GM23338 (cell line): Measurements from ENCODE around the gene IGF1R. TPM values are rescaled to one million over a fixed set of nuclear protein-coding genes. Genes with fewer than 3 reads are reported as not detected.
A peak's percentile ranks its signal among the peaks of the same experiment; 100 is the strongest.

Source experiments
- ATAC-seq: fragments of 200-7000 bp; cut with Tn5 transposase; 3 replicates; pipeline ENCODE4 v1.9.1; 2020
- DNase-seq: peaks from one replicate; pipeline ENCODE4 v3.0.0-alpha.2; 2015; ENCODE audit warnings: low spot score
- H2AFZ ChIP-seq: fragments of 200-600 bp; sonication (generic); 2 replicates; pipeline ENCODE4 v1.8.0; 2016; ENCODE audit warnings: antibody characterized with exemption, mild to moderate bottlenecking, moderate library complexity
- H3F3A ChIP-seq: fragments of 200-600 bp; sonication (generic); replicated peaks from 2 replicates; pipeline ENCODE4 v1.8.0; 2017; ENCODE audit warnings: antibody characterized with exemption, mixed run types, low read depth
- H3K27ac ChIP-seq: fragments of 200-600 bp; sonication (generic); 2 replicates; pipeline ENCODE4 v1.6.1; 2016; ENCODE audit warnings: low read depth
- H3K27me3 ChIP-seq: fragments of 200-600 bp; sonication (generic); 2 replicates; pipeline ENCODE4 v1.8.0; 2016; ENCODE audit warnings: mild to moderate bottlenecking, mixed run types, moderate library complexity; ENCODE audit not compliant: insufficient read depth
- H3K36me3 ChIP-seq: fragments of 200-600 bp; sonication (generic); 2 replicates; pipeline ENCODE4 v1.8.0; 2016; ENCODE audit warnings: mild to moderate bottlenecking; ENCODE audit not compliant: insufficient read depth
- H3K4me1 ChIP-seq: fragments of 200-600 bp; sonication (generic); 2 replicates; pipeline ENCODE4 v1.8.0; 2016; ENCODE audit warnings: mild to moderate bottlenecking, moderate library complexity; ENCODE audit not compliant: insufficient read depth
- H3K4me2 ChIP-seq: fragments of 200-600 bp; sonication (generic); 2 replicates; pipeline ENCODE4 v1.7.1; 2017; ENCODE audit warnings: mixed run types
- H3K4me3 ChIP-seq: fragments of 200-600 bp; sonication (generic); 2 replicates; pipeline ENCODE4 v1.6.1; 2016; ENCODE audit warnings: mixed run types
- H3K79me2 ChIP-seq: fragments of 200-600 bp; sonication (generic); replicated peaks from 2 replicates; pipeline ENCODE4 v1.8.0; 2017; ENCODE audit warnings: mild to moderate bottlenecking; ENCODE audit not compliant: insufficient read depth
- H3K9me2 ChIP-seq: fragments of 200-600 bp; sonication (generic); 2 replicates; pipeline ENCODE4 v1.8.0; 2017; ENCODE audit not compliant: insufficient read depth
- H4K20me1 ChIP-seq: fragments of 200-600 bp; sonication (generic); replicated peaks from 2 replicates; pipeline ENCODE4 v1.8.0; 2017; ENCODE audit warnings: mild to moderate bottlenecking; ENCODE audit not compliant: insufficient read depth
- H3K27ac Mint-ChIP-seq: 2 replicates; pipeline ENCODE4 v1.8.0; 2020; ENCODE audit warnings: inconsistent platforms, mild to moderate bottlenecking, moderate library complexity, mixed read lengths
- H3K27me3 Mint-ChIP-seq: 3 replicates; pipeline ENCODE4 v1.8.0; 2022; ENCODE audit warnings: low read depth, mild to moderate bottlenecking, moderate library complexity, mixed read lengths, inconsistent platforms; ENCODE audit not compliant: insufficient read depth, poor library complexity
- H3K36me3 Mint-ChIP-seq: 3 replicates; pipeline ENCODE4 v1.8.0; 2021; ENCODE audit warnings: low read depth, mild to moderate bottlenecking, inconsistent platforms, moderate library complexity, mixed read lengths
- H3K4me1 Mint-ChIP-seq: 3 replicates; pipeline ENCODE4 v1.8.0; 2020; ENCODE audit warnings: mild to moderate bottlenecking, inconsistent platforms, mixed read lengths
- H3K4me3 Mint-ChIP-seq: 3 replicates; pipeline ENCODE4 v1.8.0; 2021; ENCODE audit warnings: moderate library complexity, mild to moderate bottlenecking, inconsistent platforms, mixed read lengths
- H3K9me3 Mint-ChIP-seq: 3 replicates; pipeline ENCODE4 v1.8.0; 2020; ENCODE audit warnings: moderate library complexity, mild to moderate bottlenecking, inconsistent platforms, mixed read lengths
- CREB1 ChIP-seq: fragments of 250-450 bp; sonication (Bioruptor Pico); IDR thresholded peaks from 2 replicates; pipeline ENCODE4 v1.5.0; 2020; ENCODE audit warnings: low read depth, mild to moderate bottlenecking, moderate library complexity
- EZH2 ChIP-seq: fragments of 200-600 bp; sonication (generic); IDR thresholded peaks from one replicate; pipeline ENCODE4 v1.8.0; 2017; ENCODE audit warnings: antibody characterized with exemption, mild to moderate bottlenecking, low read depth; ENCODE audit not compliant: unreplicated experiment
- EZH2phosphoT487 ChIP-seq: fragments of 200-600 bp; sonication (generic); IDR thresholded peaks from one replicate; pipeline ENCODE4 v1.8.1; 2018; ENCODE audit warnings: antibody characterized with exemption; ENCODE audit not compliant: unreplicated experiment
- JUNB ChIP-seq: IDR thresholded peaks from one replicate; pipeline ENCODE4 v1.6.1; 2016; ENCODE audit warnings: antibody characterized with exemption; ENCODE audit not compliant: unreplicated experiment
- NANOG ChIP-seq: IDR thresholded peaks from 2 replicates; pipeline ENCODE4 v1.6.1; 2016; ENCODE audit warnings: antibody characterized with exemption, borderline replicate concordance
- POLR2AphosphoS5 ChIP-seq: IDR thresholded peaks from 2 replicates; pipeline ENCODE4 v1.6.1; 2016; ENCODE audit warnings: antibody characterized with exemption, low read depth
- STAT1 ChIP-seq: IDR thresholded peaks from one replicate; pipeline ENCODE4 v1.6.1; 2016; ENCODE audit warnings: antibody characterized with exemption; ENCODE audit not compliant: unreplicated experiment
- ZNF114 ChIP-seq: fragments of 250-450 bp; sonication (Bioruptor Pico); IDR thresholded peaks from 2 replicates; pipeline ENCODE4 v1.5.0; 2020; ENCODE audit warnings: mild to moderate bottlenecking, moderate library complexity
- ZNF331 ChIP-seq: fragments of 250-450 bp; sonication (Bioruptor Pico); IDR thresholded peaks from 2 replicates; pipeline ENCODE4 v1.5.0; 2020; ENCODE audit warnings: low read depth, mild to moderate bottlenecking, moderate library complexity
- polyA plus RNA-seq: library from polyadenylated mRNA; unstranded; fragments of >200 nt; fragmentation: Nextera tagmentation; extraction: Ambion mirVana; gene quantifications from 2 replicates; pipeline ENCODE4 v1.2.1, GENCODE V29; 2016
- total RNA-seq: library from RNA; depleted of rRNA; stranded (reverse); fragments of >200 nt; shearing (Covaris generic); gene quantifications from 2 replicates; pipeline ENCODE4 v1.2.3, GENCODE V29; 2014
- TF ChIP-seq, protein P1 (sequence below): IDR thresholded peaks from one replicate; pipeline ENCODE4 v1.6.1; 2018; ENCODE audit warnings: antibody characterized with exemption; ENCODE audit not compliant: unreplicated experiment
- TF ChIP-seq, protein P2 (sequence below), 2 experiments: fragments of 200-600 bp in 1 of 2; sonication (generic) in 1 of 2; conservative IDR thresholded peaks; 2 replicates each; pipeline versions ENCODE4 v1.5.1 to v1.6.1; 2016 to 2017; ENCODE audit warnings: antibody characterized with exemption in 2 of 2, low read depth in 2 of 2, mild to moderate bottlenecking in 2 of 2, moderate library complexity in 1 of 2
- TF ChIP-seq, protein P3 (sequence below): IDR thresholded peaks from 2 replicates; pipeline ENCODE4 v1.6.1; 2016; ENCODE audit warnings: antibody characterized with exemption
- TF ChIP-seq, protein P4 (sequence below): fragments of 250-450 bp; sonication (Bioruptor Pico); IDR thresholded peaks from 2 replicates; pipeline ENCODE4 v1.5.0; 2020; ENCODE audit warnings: mild to moderate bottlenecking, moderate library complexity

IGF1R gene
- total and polyA plus RNA-seq, 2 experiments from 2014 or later, result 20.4 to 92.2 TPM

DNA sequence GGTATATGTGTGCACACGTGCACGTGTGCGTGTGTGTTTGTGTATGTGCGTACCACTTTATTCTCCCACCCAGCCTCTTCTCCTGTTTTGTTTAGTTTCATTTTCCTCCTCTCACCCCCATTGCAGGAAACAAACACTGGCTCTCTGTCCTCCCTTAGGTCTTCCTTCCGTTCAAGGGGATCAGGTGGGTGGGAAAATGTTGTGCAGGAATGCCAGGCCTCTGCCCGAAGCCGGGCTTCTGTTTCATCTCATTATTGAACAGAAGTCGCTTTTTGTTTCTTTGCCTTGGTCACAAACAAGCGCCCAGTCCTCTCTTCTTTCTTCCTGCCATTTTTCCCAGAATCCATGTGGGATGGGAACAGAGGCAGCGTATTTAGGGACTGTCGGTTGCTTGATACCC is 69.6 kb downstream of the IGF1R start:
- Histone ChIP-seq H3K79me2 (peaks cover 100% of the 10 kb centered on the region), H3K9me2 (peaks cover 13% of the 10 kb centered on the region), H3K27ac (peak overlapping the region; percentile 80), H3F3A (peaks cover 4% of the 10 kb centered on the region; the same call in 1 of the 2 replicates), H3K4me3 (peak overlapping the region; percentile 44; the same call in 1 of the 2 replicates), H2AFZ (no peak overlapping the region), H4K20me1 (peaks cover 72% of the 10 kb centered on the region), H3K36me3 (no peaks in the 10 kb centered on the region), H3K4me1 (peaks cover 96% of the 10 kb centered on the region), H3K27me3 (no peaks in the 10 kb centered on the region), H3K4me2 (peak overlapping the region; percentile 70)
- Mint-ChIP-seq H3K36me3 (peaks cover 5% of the 10 kb centered on the region; the same call in 1 of the 3 replicates), H3K4me1 (peaks cover 92% of the 10 kb centered on the region), H3K27ac (0 out of 2 replicates have a peak overlapping the region, but pooled peaks have one; percentile 2), H3K9me3 (no peaks in the 10 kb centered on the region), H3K4me3 (no peak overlapping the region), H3K27me3 (peaks cover 14% of the 10 kb centered on the region)
- no peak for TF ChIP-seq EZH2
- TF ChIP-seq, protein P1, sequence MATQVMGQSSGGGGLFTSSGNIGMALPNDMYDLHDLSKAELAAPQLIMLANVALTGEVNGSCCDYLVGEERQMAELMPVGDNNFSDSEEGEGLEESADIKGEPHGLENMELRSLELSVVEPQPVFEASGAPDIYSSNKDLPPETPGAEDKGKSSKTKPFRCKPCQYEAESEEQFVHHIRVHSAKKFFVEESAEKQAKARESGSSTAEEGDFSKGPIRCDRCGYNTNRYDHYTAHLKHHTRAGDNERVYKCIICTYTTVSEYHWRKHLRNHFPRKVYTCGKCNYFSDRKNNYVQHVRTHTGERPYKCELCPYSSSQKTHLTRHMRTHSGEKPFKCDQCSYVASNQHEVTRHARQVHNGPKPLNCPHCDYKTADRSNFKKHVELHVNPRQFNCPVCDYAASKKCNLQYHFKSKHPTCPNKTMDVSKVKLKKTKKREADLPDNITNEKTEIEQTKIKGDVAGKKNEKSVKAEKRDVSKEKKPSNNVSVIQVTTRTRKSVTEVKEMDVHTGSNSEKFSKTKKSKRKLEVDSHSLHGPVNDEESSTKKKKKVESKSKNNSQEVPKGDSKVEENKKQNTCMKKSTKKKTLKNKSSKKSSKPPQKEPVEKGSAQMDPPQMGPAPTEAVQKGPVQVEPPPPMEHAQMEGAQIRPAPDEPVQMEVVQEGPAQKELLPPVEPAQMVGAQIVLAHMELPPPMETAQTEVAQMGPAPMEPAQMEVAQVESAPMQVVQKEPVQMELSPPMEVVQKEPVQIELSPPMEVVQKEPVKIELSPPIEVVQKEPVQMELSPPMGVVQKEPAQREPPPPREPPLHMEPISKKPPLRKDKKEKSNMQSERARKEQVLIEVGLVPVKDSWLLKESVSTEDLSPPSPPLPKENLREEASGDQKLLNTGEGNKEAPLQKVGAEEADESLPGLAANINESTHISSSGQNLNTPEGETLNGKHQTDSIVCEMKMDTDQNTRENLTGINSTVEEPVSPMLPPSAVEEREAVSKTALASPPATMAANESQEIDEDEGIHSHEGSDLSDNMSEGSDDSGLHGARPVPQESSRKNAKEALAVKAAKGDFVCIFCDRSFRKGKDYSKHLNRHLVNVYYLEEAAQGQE, result no peak
- TF ChIP-seq NANOG, result no peak
- no peak for TF ChIP-seq STAT1
- TF ChIP-seq ZNF331 (CRISPR knock-in tag), result no peak
- TF ChIP-seq EZH2phosphoT487, result no peak
- TF ChIP-seq JUNB, result no peak
- TF ChIP-seq POLR2AphosphoS5, result no peak
- TF ChIP-seq, protein P2, sequence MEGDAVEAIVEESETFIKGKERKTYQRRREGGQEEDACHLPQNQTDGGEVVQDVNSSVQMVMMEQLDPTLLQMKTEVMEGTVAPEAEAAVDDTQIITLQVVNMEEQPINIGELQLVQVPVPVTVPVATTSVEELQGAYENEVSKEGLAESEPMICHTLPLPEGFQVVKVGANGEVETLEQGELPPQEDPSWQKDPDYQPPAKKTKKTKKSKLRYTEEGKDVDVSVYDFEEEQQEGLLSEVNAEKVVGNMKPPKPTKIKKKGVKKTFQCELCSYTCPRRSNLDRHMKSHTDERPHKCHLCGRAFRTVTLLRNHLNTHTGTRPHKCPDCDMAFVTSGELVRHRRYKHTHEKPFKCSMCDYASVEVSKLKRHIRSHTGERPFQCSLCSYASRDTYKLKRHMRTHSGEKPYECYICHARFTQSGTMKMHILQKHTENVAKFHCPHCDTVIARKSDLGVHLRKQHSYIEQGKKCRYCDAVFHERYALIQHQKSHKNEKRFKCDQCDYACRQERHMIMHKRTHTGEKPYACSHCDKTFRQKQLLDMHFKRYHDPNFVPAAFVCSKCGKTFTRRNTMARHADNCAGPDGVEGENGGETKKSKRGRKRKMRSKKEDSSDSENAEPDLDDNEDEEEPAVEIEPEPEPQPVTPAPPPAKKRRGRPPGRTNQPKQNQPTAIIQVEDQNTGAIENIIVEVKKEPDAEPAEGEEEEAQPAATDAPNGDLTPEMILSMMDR (conservative IDR thresholded peaks at IDR 0.05; ENCODE audit: low read depth in 2 of 2), result no peak
- TF ChIP-seq, protein P3, sequence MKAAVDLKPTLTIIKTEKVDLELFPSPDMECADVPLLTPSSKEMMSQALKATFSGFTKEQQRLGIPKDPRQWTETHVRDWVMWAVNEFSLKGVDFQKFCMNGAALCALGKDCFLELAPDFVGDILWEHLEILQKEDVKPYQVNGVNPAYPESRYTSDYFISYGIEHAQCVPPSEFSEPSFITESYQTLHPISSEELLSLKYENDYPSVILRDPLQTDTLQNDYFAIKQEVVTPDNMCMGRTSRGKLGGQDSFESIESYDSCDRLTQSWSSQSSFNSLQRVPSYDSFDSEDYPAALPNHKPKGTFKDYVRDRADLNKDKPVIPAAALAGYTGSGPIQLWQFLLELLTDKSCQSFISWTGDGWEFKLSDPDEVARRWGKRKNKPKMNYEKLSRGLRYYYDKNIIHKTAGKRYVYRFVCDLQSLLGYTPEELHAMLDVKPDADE, result no peak
- no peak for TF ChIP-seq CREB1 (CRISPR knock-in tag)
- no peak for TF ChIP-seq ZNF114 (CRISPR knock-in tag)
- TF ChIP-seq, protein P4, sequence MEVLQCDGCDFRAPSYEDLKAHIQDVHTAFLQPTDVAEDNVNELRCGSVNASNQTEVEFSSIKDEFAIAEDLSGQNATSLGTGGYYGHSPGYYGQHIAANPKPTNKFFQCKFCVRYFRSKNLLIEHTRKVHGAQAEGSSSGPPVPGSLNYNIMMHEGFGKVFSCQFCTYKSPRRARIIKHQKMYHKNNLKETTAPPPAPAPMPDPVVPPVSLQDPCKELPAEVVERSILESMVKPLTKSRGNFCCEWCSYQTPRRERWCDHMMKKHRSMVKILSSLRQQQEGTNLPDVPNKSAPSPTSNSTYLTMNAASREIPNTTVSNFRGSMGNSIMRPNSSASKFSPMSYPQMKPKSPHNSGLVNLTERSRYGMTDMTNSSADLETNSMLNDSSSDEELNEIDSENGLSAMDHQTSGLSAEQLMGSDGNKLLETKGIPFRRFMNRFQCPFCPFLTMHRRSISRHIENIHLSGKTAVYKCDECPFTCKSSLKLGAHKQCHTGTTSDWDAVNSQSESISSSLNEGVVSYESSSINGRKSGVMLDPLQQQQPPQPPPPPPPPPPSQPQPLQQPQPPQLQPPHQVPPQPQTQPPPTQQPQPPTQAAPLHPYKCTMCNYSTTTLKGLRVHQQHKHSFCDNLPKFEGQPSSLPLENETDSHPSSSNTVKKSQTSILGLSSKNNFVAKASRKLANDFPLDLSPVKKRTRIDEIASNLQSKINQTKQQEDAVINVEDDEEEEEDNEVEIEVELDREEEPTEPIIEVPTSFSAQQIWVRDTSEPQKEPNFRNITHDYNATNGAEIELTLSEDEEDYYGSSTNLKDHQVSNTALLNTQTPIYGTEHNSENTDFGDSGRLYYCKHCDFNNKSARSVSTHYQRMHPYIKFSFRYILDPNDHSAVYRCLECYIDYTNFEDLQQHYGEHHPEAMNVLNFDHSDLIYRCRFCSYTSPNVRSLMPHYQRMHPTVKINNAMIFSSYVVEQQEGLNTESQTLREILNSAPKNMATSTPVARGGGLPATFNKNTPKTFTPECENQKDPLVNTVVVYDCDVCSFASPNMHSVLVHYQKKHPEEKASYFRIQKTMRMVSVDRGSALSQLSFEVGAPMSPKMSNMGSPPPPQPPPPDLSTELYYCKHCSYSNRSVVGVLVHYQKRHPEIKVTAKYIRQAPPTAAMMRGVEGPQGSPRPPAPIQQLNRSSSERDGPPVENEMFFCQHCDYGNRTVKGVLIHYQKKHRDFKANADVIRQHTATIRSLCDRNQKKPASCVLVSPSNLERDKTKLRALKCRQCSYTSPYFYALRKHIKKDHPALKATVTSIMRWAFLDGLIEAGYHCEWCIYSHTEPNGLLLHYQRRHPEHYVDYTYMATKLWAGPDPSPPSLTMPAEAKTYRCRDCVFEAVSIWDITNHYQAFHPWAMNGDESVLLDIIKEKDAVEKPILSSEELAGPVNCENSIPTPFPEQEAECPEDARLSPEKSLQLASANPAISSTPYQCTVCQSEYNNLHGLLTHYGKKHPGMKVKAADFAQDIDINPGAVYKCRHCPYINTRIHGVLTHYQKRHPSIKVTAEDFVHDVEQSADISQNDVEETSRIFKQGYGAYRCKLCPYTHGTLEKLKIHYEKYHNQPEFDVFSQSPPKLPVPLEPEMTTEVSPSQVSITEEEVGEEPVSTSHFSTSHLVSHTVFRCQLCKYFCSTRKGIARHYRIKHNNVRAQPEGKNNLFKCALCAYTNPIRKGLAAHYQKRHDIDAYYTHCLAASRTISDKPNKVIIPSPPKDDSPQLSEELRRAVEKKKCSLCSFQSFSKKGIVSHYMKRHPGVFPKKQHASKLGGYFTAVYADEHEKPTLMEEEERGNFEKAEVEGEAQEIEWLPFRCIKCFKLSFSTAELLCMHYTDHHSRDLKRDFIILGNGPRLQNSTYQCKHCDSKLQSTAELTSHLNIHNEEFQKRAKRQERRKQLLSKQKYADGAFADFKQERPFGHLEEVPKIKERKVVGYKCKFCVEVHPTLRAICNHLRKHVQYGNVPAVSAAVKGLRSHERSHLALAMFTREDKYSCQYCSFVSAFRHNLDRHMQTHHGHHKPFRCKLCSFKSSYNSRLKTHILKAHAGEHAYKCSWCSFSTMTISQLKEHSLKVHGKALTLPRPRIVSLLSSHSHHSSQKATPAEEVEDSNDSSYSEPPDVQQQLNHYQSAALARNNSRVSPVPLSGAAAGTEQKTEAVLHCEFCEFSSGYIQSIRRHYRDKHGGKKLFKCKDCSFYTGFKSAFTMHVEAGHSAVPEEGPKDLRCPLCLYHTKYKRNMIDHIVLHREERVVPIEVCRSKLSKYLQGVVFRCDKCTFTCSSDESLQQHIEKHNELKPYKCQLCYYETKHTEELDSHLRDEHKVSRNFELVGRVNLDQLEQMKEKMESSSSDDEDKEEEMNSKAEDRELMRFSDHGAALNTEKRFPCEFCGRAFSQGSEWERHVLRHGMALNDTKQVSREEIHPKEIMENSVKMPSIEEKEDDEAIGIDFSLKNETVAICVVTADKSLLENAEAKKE (CRISPR knock-in tag), result no peak
- ATAC-seq (no peak), DNase-seq (no peak)
